GM12878 (cell line): ENCODE measurements around the gene KCNG3. TPM values are rescaled to one million over a fixed set of nuclear protein-coding genes. Genes with fewer than 3 reads are reported as not detected.
A peak's percentile ranks its signal among the peaks of the same experiment; 100 is the strongest.

Experiments
- ATAC-seq: fragments of 200-7000 bp; cut with Tn5 transposase; 3 replicates; pipeline ENCODE4 v1.9.1; 2020; ENCODE audit warnings: mild to moderate bottlenecking, moderate library complexity
- BruUV-seq: library from RNA; stranded (reverse); fragments of 400-500 nt; replicated peaks from 2 replicates; lab custom pipeline; 2021; lab: Mats Ljungman, UMichigan
- CTCF ChIA-PET: fragments of 300-600 bp; sonication (Branson Sonifier 250); formaldehyde crosslinking; extraction: SDS; loops from one replicate; lab custom pipeline; 2021; ENCODE audit warnings: inconsistent platforms; lab: Yijun Ruan, JAX
- POLR2A ChIA-PET: fragments of 350-600 bp; formaldehyde crosslinking; extraction: SDS; loops from one replicate; lab custom pipeline; 2021; ENCODE audit warnings: inconsistent platforms; lab: Charles Lee
- RAD21 ChIA-PET: fragments of 300-600 bp; sonication (Branson Sonifier 250); formaldehyde crosslinking; loops from one replicate; lab custom pipeline; 2023; ENCODE audit warnings: antibody characterized with exemption; ENCODE audit not compliant: unreplicated experiment; lab: Charles Lee
- SMC1A ChIA-PET: fragments of 300-600 bp; sonication (Branson Sonifier 250); formaldehyde crosslinking; loops from one replicate; lab custom pipeline; 2023; ENCODE audit not compliant: unreplicated experiment, uncharacterized antibody; lab: Charles Lee
- DNase-seq: peaks from one replicate; pipeline ENCODE4 v3.0.0-alpha.2; 2011; ENCODE audit warnings: low read depth, low spot score
- FAIRE-seq: peaks from 3 replicates; lab custom pipeline; 2011; peaks lifted over from hg19 to GRCh38; lab: Jason Lieb, UNC
- H2AFZ ChIP-seq: 2 replicates; pipeline ENCODE4 v1.6.0; 2011; ENCODE audit warnings: low read depth, low read length, control low read depth; ENCODE audit not compliant: control insufficient read depth
- H3K27ac ChIP-seq: 2 replicates; pipeline ENCODE4 v1.5.1; 2011; ENCODE audit warnings: control low read depth; ENCODE audit not compliant: control insufficient read depth, insufficient read depth
- H3K27me3 ChIP-seq, 2 experiments: replicated peaks in 1 of 2; 2 replicates each; pipeline versions ENCODE4 v1.6.0 to v1.6.1; 2011; ENCODE audit warnings: low read length in 1 of 2; ENCODE audit not compliant: control insufficient read depth in 2 of 2, insufficient read depth in 2 of 2
- H3K36me3 ChIP-seq, 2 experiments: 2 replicates each; pipeline ENCODE4 v1.5.1; 2011; ENCODE audit warnings: low read length in 1 of 2; ENCODE audit not compliant: control insufficient read depth in 2 of 2, insufficient read depth in 2 of 2
- H3K4me1 ChIP-seq: 2 replicates; pipeline ENCODE4 v1.6.1; 2011; ENCODE audit warnings: mild to moderate bottlenecking, low read length, moderate library complexity, mixed read lengths; ENCODE audit not compliant: control insufficient read depth, insufficient read depth
- H3K4me2 ChIP-seq: 2 replicates; pipeline ENCODE4 v1.6.0; 2011; ENCODE audit warnings: control low read depth; ENCODE audit not compliant: control insufficient read depth, insufficient read depth
- H3K4me3 ChIP-seq: fragments of 200-600 bp; sonication (generic); 2 replicates; pipeline ENCODE4 v1.5.1; 2016
- H3K79me2 ChIP-seq: 2 replicates; pipeline ENCODE4 v1.6.0; 2011; ENCODE audit warnings: low read length; ENCODE audit not compliant: control insufficient read depth, insufficient read depth
- H3K9ac ChIP-seq: 2 replicates; pipeline ENCODE4 v1.8.0; 2011; ENCODE audit warnings: low read length, control low read depth, mixed read lengths; ENCODE audit not compliant: control insufficient read depth, insufficient read depth
- H3K9me3 ChIP-seq: replicated peaks from 3 replicates; pipeline ENCODE4 v1.5.1; 2011; ENCODE audit warnings: mild to moderate bottlenecking, low read length; ENCODE audit not compliant: control insufficient read depth, insufficient read depth
- H4K20me1 ChIP-seq: 2 replicates; pipeline ENCODE4 v1.6.0; 2011; ENCODE audit not compliant: control insufficient read depth, insufficient read depth
- BRCA1 ChIP-seq: IDR thresholded peaks from 2 replicates; pipeline ENCODE4 v1.6.1; 2011; ENCODE audit warnings: low read depth, low read length, improper control_type of control experiment
- CBX5 ChIP-seq: sonication (generic); IDR thresholded peaks from 2 replicates; pipeline ENCODE4 v1.6.1; 2016; ENCODE audit warnings: low read depth, moderate library complexity, mild to moderate bottlenecking, inconsistent platforms
- CEBPB ChIP-seq, 2 experiments: fragments of 150-350 bp in 1 of 2; IDR thresholded peaks; 2 replicates each; pipeline ENCODE4 v1.6.1; 2012 to 2014; ENCODE audit warnings: low read depth in 2 of 2, low read length in 2 of 2, borderline replicate concordance in 1 of 2, inconsistent platforms in 1 of 2
- CHD2 ChIP-seq: IDR thresholded peaks from 2 replicates; pipeline ENCODE4 v1.6.1; 2011; ENCODE audit warnings: low read depth, low read length, improper control_type of control experiment, borderline replicate concordance
- KLF5 ChIP-seq: fragments of 450-650 bp; IDR thresholded peaks from 2 replicates; pipeline ENCODE4 v1.6.1; 2014; ENCODE audit warnings: mild to moderate bottlenecking; ENCODE audit not compliant: partially characterized antibody
- PML ChIP-seq: IDR thresholded peaks from 2 replicates; pipeline ENCODE4 v1.6.1; 2012; ENCODE audit warnings: low read length, inconsistent platforms
- POLR2AphosphoS2 ChIP-seq: IDR thresholded peaks from 2 replicates; pipeline ENCODE4 v1.6.1; 2011; ENCODE audit warnings: low read depth, mild to moderate bottlenecking, low read length, improper control_type of control experiment, moderate library complexity
- RAD21 ChIP-seq: IDR thresholded peaks from 2 replicates; pipeline ENCODE4 v1.6.1; 2011; ENCODE audit warnings: mild to moderate bottlenecking, low read depth, low read length, moderate library complexity; ENCODE audit not compliant: insufficient read depth
- SIN3A ChIP-seq: IDR thresholded peaks from 2 replicates; pipeline ENCODE4 v1.6.1; 2012; ENCODE audit warnings: low read depth, low read length, improper control_type of control experiment
- SRF ChIP-seq, 2 experiments: IDR thresholded peaks; 2 replicates each; pipeline ENCODE4 v1.6.1; 2011; ENCODE audit warnings: low read depth in 2 of 2, low read length in 2 of 2, mild to moderate bottlenecking in 1 of 2, moderate library complexity in 1 of 2
- SUZ12 ChIP-seq: fragments of 200-600 bp; sonication (generic); IDR thresholded peaks from one replicate; pipeline ENCODE4 v1.6.1; 2018; ENCODE audit warnings: antibody characterized with exemption, mild to moderate bottlenecking; ENCODE audit not compliant: unreplicated experiment
- ZNF24 ChIP-seq: fragments of 450-650 bp; IDR thresholded peaks from 2 replicates; pipeline ENCODE4 v1.6.1; 2017; ENCODE audit warnings: antibody characterized with exemption, mild to moderate bottlenecking
- WGBS: methylation state at CpG from one replicate; pipeline ENCODE4 v1.1.6; 2016; ENCODE audit warnings: low lambda C conversion rate; ENCODE audit not compliant: insufficient replicate concordance, insufficient coverage; ENCODE audit errors: missing lambda C conversion rate; 5-methylcytosine and 5-hydroxymethylcytosine counted together
- in situ Hi-C: fragments of 300-500 bp; cut with MboI; formaldehyde crosslinking; loops from 9 replicates; pipeline ENCODE4 v1.14.3; 2018; ENCODE audit warnings: mixed read lengths
- intact Hi-C: fragments of 100-400 bp; cut with micrococcal nuclease; formaldehyde crosslinking; loops from one replicate; pipeline ENCODE4 v1.14.2; 2022; ENCODE audit not compliant: unreplicated experiment
- polyA plus RNA-seq, 11 experiments: library from polyadenylated mRNA; depleted of rRNA in 4 of 11; unstranded in 6 of 11; stranded (reverse) in 5 of 11; fragments of >200 nt; fragmentation: Nextera tagmentation in 4 of 11; fragmentation: Illumina TruSeq in 1 of 11; extraction: Ambion mirVana in 4 of 11; extraction: Trizol in 1 of 11; gene quantifications; 1 replicate in 1 of 11; 2 replicates in 10 of 11; pipeline versions ENCODE4 v1.2.1 to v1.2.3, GENCODE V29; 2011 to 2016; ENCODE audit warnings: inconsistent platforms in 2 of 11, missing spikeins in 2 of 11, low read depth in 1 of 11
- total RNA-seq, 4 experiments: library from RNA; depleted of rRNA in 3 of 4; stranded (reverse); fragments of >200 nt in 3 of 4; fragmentation: Illumina TruSeq in 1 of 4; extraction: Trizol in 1 of 4; gene quantifications; 2 replicates each; pipeline versions ENCODE4 v1.2.1 to v1.2.3, GENCODE V29; 2013 to 2021
- TF ChIP-seq, protein P1 (sequence below): fragments of 450-650 bp; formaldehyde crosslinking; IDR thresholded peaks from 2 replicates; pipeline ENCODE4 v1.4.0; 2022; ENCODE audit warnings: mild to moderate bottlenecking, moderate library complexity

The KCNG3 gene
- total and polyA plus RNA-seq, 10 of the 15 experiments (the other 5 are each of a cell fraction or from before 2014, with no cell fraction given): 0.01 to 0.06 (median 0.04) TPM; not detected in 4

DNA sequence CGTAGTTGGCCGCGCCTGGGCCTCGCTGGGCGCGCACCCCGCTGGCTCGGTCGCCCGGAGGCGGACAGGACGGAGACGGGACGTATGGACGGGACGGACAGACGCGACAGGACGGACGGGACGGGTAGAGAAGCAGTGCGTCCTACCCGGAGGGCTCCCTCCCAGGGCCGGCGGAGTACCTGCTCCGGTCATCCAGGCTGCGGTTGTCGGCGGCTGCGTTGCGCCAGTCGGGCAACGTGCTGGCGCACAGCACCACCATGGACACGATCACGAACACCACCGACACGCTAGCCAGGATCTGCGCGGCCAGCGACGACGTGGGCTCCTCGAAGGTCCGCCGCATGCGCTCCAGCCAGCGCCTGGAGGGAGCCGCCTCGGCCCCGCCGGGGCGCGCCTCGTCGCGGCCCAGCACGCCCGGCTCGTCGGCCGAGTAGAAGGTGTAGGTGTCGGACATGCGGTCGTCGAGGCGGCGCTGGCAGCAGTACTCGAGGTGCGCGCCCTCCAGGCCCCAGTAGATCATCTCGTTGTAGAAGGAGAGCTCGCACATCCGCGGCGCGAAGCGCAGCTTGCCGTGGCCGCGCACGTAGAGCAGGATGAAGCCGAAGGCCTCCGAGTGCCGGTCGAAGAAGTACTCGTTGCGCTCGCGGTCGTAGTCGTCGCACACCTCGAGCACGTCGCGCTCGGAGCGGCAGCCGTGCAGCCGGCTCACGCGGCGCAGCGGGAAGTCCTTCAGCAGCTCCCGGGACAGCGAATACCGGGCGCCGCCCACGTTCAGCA, 903 bp downstream of the KCNG3 start:
- ChIA-PET RAD21 (no interaction called here), SMC1A (interaction anchor here (6.8 kb wide), 1 partner anchor 171 kb away, joined by 62 read pairs; no protein-coding TSS in a partner anchor), POLR2A (no interaction called here), CTCF (no interaction called here)
- no peak for DNase-seq
- no peak for FAIRE-seq
- TF ChIP-seq SUZ12 (peak; percentile 32), KLF5 (no peak)
- Histone ChIP-seq H3K4me3 (no peak overlapping the region; the same call in 1 of the 2 replicates), H3K27ac (no peak overlapping the region), H4K20me1 (no peaks in the 10 kb centered on the region), H3K79me2 (no peaks in the 10 kb centered on the region), H3K27me3 (peaks cover 3 to 13% of the 10 kb centered on the region in 2 experiments), H3K9me3 (no peaks in the 10 kb centered on the region; the same call in 2 of the 3 replicates), H3K9ac (no peak overlapping the region), H3K4me2 (peak overlapping the region; percentile 95), H2AFZ (no peak overlapping the region), H3K4me1 (no peaks in the 10 kb centered on the region), H3K36me3 (no peaks in the 10 kb centered on the region)
- no peak for ATAC-seq
- BruUV-seq: no TSS peak
- 68% methylated on average over 91 of the region's 111 CpGs for WGBS
- in situ Hi-C loops (no loop called here), intact Hi-C loops (loop anchor here (10.0 kb wide), 2 partner anchors 262 to 302 kb away; partner anchors contain the start of gene HAAO)

DNA sequence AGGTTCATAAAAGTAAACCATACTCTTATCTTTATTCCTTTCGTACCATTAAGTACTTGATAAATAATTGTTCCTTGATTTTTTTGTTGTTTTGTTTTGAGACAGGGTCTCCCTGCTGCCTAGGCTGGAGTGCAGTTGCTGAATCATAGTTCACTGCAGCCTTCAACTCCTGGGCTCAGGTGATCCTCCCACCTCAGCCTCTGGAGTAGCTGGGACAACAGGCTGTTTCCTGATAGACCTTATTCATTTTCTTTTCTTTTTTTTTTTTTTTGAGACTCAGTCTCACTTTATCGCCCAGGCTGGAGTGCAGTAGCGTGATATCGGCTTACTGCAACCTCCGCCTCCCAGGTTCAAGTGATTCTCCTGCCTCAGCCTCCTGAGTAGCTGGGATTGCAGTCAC, 5.5 kb downstream of the KCNG3 start:
- in situ Hi-C loops (no loop called here), intact Hi-C loops (no loop called here)
- FAIRE-seq (no peak), ATAC-seq (no peak), DNase-seq (no peak)
- H3K27ac ChIP-seq: no peak overlapping the region
- no peak overlapping the region for H3K4me2 ChIP-seq
- no peaks in the 10 kb centered on the region for H4K20me1 ChIP-seq
- ChIA-PET SMC1A (no interaction called here), POLR2A (no interaction called here), RAD21 (no interaction called here), CTCF (interaction anchor here (1.0 to 1.2 kb wide), 2 partner anchors 24 to 176 kb away, joined by 3 read pairs; no protein-coding TSS in a partner anchor)
- H3K4me1 ChIP-seq: no peaks in the 10 kb centered on the region
- H3K9me3 ChIP-seq: no peaks in the 10 kb centered on the region; the same call in 2 of the 3 replicates
- H3K27me3 ChIP-seq: peaks cover 3 to 10% of the 10 kb centered on the region in 2 experiments
- WGBS: 96% methylated on average over 4 of the region's 5 CpGs
- no peaks in the 10 kb centered on the region for H3K79me2 ChIP-seq
- H3K9ac ChIP-seq: no peak overlapping the region
- no TSS peak for BruUV-seq
- no peaks in the 10 kb centered on the region for H3K36me3 ChIP-seq
- no peak for TF ChIP-seq PML
- no peak for TF ChIP-seq CHD2
- no peak for TF ChIP-seq SIN3A
- no peak for TF ChIP-seq CBX5
- TF ChIP-seq RAD21: no peak
- no peak for TF ChIP-seq CEBPB (IDR thresholded peaks at IDR 0.05; ENCODE audit: borderline replicate concordance in 1 of 2, low read depth in 2 of 2, low read length in 2 of 2)
- TF ChIP-seq, protein P1, sequence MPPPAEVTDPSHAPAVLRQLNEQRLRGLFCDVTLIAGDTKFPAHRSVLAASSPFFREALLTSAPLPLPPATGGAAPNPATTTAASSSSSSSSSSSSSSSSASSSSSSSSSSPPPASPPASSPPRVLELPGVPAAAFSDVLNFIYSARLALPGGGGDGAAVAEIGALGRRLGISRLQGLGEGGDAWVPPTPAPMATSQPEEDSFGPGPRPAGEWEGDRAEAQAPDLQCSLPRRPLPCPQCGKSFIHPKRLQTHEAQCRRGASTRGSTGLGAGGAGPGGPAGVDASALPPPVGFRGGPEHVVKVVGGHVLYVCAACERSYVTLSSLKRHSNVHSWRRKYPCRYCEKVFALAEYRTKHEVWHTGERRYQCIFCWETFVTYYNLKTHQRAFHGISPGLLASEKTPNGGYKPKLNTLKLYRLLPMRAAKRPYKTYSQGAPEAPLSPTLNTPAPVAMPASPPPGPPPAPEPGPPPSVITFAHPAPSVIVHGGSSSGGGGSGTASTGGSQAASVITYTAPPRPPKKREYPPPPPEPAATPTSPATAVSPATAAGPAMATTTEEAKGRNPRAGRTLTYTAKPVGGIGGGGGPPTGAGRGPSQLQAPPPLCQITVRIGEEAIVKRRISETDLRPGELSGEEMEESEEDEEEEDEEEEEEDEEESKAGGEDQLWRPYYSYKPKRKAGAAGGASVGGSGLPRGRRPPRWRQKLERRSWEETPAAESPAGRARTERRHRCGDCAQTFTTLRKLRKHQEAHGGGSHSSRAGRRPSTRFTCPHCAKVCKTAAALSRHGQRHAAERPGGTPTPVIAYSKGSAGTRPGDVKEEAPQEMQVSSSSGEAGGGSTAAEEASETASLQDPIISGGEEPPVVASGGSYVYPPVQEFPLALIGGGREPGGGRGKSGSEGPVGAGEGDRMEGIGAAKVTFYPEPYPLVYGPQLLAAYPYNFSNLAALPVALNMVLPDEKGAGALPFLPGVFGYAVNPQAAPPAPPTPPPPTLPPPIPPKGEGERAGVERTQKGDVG: no peak
- TF ChIP-seq POLR2AphosphoS2: no peak
- TF ChIP-seq BRCA1: no peak
- TF ChIP-seq SRF (IDR thresholded peaks at IDR 0.05; ENCODE audit: low read depth in 2 of 2, low read length in 2 of 2): no peak
- no peak for TF ChIP-seq ZNF24
- no peak overlapping the region for H2AFZ ChIP-seq
- no peak overlapping the region for H3K4me3 ChIP-seq
